Fibroblast of lung (primary cell): Measurements from ENCODE around the gene MICAL3. TPM values are rescaled to one million over a fixed set of nuclear protein-coding genes. Genes with fewer than 3 reads are reported as not detected.

Experiments
- DNase-seq, 2 donors: peaks; one replicate each; pipeline versions ENCODE4 v3.0.0 to v3.0.0-alpha.2; 2010; ENCODE audit warnings: low read depth in 2 of 2
- H2AFZ ChIP-seq: 2 replicates; pipeline ENCODE4 v1.5.1; 2012; ENCODE audit warnings: low read length, control low read depth, inconsistent platforms
- H3K27ac ChIP-seq: 2 replicates; pipeline ENCODE4 v1.5.1; 2011; ENCODE audit warnings: low read length, control low read depth; ENCODE audit not compliant: insufficient read depth
- H3K27me3 ChIP-seq: 2 replicates; pipeline ENCODE4 v1.5.1; 2011; ENCODE audit warnings: mild to moderate bottlenecking, low read length; ENCODE audit not compliant: control insufficient read depth, insufficient read depth
- H3K36me3 ChIP-seq: 2 replicates; pipeline ENCODE4 v1.5.1; 2011; ENCODE audit warnings: low read length; ENCODE audit not compliant: control insufficient read depth, insufficient read depth
- H3K4me1 ChIP-seq: 2 replicates; pipeline ENCODE4 v1.5.1; 2011; ENCODE audit warnings: low read length; ENCODE audit not compliant: control insufficient read depth, insufficient read depth; ENCODE audit errors: extremely low read depth
- H3K4me2 ChIP-seq: 2 replicates; pipeline ENCODE4 v1.5.1; 2011; ENCODE audit warnings: low read length, control low read depth; ENCODE audit not compliant: insufficient read depth; ENCODE audit errors: extremely low read depth
- H3K4me3 ChIP-seq, 4 experiments: fragments of 200-600 bp in 1 of 4; sonication (generic) in 1 of 4; replicated peaks in 1 of 4; 2 replicates each; pipeline ENCODE4 v1.5.1; 2011 to 2016; ENCODE audit warnings: low read length in 4 of 4, low read depth in 3 of 4, mild to moderate bottlenecking in 3 of 4, control low read depth in 2 of 4, inconsistent platforms in 1 of 4, mixed read lengths in 1 of 4; ENCODE audit not compliant: insufficient read depth in 1 of 4; ENCODE audit errors: control extremely low read depth in 1 of 4
- H3K79me2 ChIP-seq: 2 replicates; pipeline ENCODE4 v1.5.1; 2012; ENCODE audit warnings: mild to moderate bottlenecking, low read length, inconsistent platforms; ENCODE audit not compliant: control insufficient read depth, insufficient read depth
- H3K9ac ChIP-seq: 2 replicates; pipeline ENCODE4 v1.5.1; 2011; ENCODE audit warnings: mild to moderate bottlenecking, low read length, control low read depth; ENCODE audit not compliant: insufficient read depth
- H3K9me3 ChIP-seq: 2 replicates; pipeline ENCODE4 v1.5.1; 2012; ENCODE audit warnings: low read depth, low read length; ENCODE audit not compliant: control insufficient read depth, insufficient read depth
- H4K20me1 ChIP-seq: 2 replicates; pipeline ENCODE4 v1.5.1; 2011; ENCODE audit warnings: low read length; ENCODE audit not compliant: control insufficient read depth, insufficient read depth; ENCODE audit errors: extremely low read depth
- CTCF ChIP-seq, 2 donors: IDR thresholded peaks in 1 of 2; conservative IDR thresholded peaks in 1 of 2; 1 replicate in 1 of 2; 2 replicates in 1 of 2; pipeline ENCODE4 v1.5.1; 2011 to 2012; ENCODE audit warnings: low read length in 2 of 2, control low read depth in 1 of 2, inconsistent platforms in 1 of 2, low read depth in 1 of 2, mild to moderate bottlenecking in 1 of 2
- EZH2 ChIP-seq: IDR thresholded peaks from 2 replicates; pipeline ENCODE4 v1.5.1; 2012; ENCODE audit warnings: low read length, control low read depth, mild to moderate bottlenecking; ENCODE audit errors: missing control alignments
- polyA plus RNA-seq, 2 donors: library from polyadenylated mRNA; depleted of rRNA in 1 of 2; stranded (reverse) in 1 of 2; unstranded in 1 of 2; fragments of >200 nt; gene quantifications; 2 replicates each; pipeline ENCODE4 v1.2.1, GENCODE V29; 2011 to 2012; ENCODE audit warnings: missing spikeins in 1 of 2
- total RNA-seq: library from RNA; depleted of rRNA; stranded (reverse); fragments of >200 nt; gene quantifications from 2 replicates; pipeline ENCODE4 v1.2.1, GENCODE V29; 2014

The MICAL3 gene
- total and polyA plus RNA-seq, 2 donors (not counting 1 experiment from before 2014, with no cell fraction given), result 10.8 to 22.6 TPM

- Histone ChIP-seq H3K4me3 (no peak overlapping the region), H3K4me1 (peaks cover 4% of the 10 kb centered on the region), H3K9ac (no peak overlapping the region), H3K79me2 (peaks cover 21% of the 10 kb centered on the region), H2AFZ (no peak overlapping the region), H3K36me3 (peaks cover 2% of the 10 kb centered on the region), H4K20me1 (peaks cover under 1% of the 10 kb centered on the region), H3K27ac (no peak overlapping the region), H3K9me3 (no peaks in the 10 kb centered on the region), H3K4me2 (no peak overlapping the region), H3K27me3 (no peaks in the 10 kb centered on the region)
- TF ChIP-seq CTCF (conservative IDR thresholded peaks at IDR 0.05 in 1 of 2, IDR thresholded peaks at IDR 0.05 in 1 of 2; ENCODE audit: low read depth in 1 of 2, low read length in 2 of 2) (no peak), EZH2 (no peak)
- no peak for DNase-seq
Measured at GRCh38 chr22:17962168-17962567, 62.2 kb downstream of the MICAL3 start.

GRCh38 chr22:17961446-17961729 is 63.0 kb downstream of the MICAL3 start:
- H3K79me2 ChIP-seq, result peaks cover 20% of the 10 kb centered on the region
- peaks cover 2% of the 10 kb centered on the region for H3K36me3 ChIP-seq
- no peak overlapping the region for H3K27ac ChIP-seq
- H4K20me1 ChIP-seq, result no peaks in the 10 kb centered on the region
- H3K4me3 ChIP-seq, result no peak overlapping the region
- no peaks in the 10 kb centered on the region for H3K27me3 ChIP-seq
- H3K4me1 ChIP-seq, result peaks cover 4% of the 10 kb centered on the region
- TF ChIP-seq CTCF (conservative IDR thresholded peaks at IDR 0.05 in 1 of 2, IDR thresholded peaks at IDR 0.05 in 1 of 2; ENCODE audit: low read depth in 1 of 2, low read length in 2 of 2) (no peak), EZH2 (no peak)
- no peak for DNase-seq
- H2AFZ ChIP-seq, result no peak overlapping the region
- no peaks in the 10 kb centered on the region for H3K9me3 ChIP-seq
- no peak overlapping the region for H3K9ac ChIP-seq
- H3K4me2 ChIP-seq, result no peak overlapping the region

GRCh38 chr22:17960695-17961445 is 63.5 kb downstream of the MICAL3 start:
- Histone ChIP-seq H3K9ac (no peak overlapping the region), H3K4me1 (peaks cover 4% of the 10 kb centered on the region), H3K4me2 (no peak overlapping the region), H3K27me3 (no peaks in the 10 kb centered on the region), H4K20me1 (no peaks in the 10 kb centered on the region), H2AFZ (no peak overlapping the region), H3K9me3 (no peaks in the 10 kb centered on the region), H3K27ac (no peak overlapping the region), H3K79me2 (peaks cover 16% of the 10 kb centered on the region), H3K36me3 (peaks cover 2% of the 10 kb centered on the region), H3K4me3 (no peak overlapping the region)
- TF ChIP-seq EZH2 (no peak), CTCF (conservative IDR thresholded peaks at IDR 0.05 in 1 of 2, IDR thresholded peaks at IDR 0.05 in 1 of 2; ENCODE audit: low read depth in 1 of 2, low read length in 2 of 2) (no peak)
- DNase-seq, result no peak
